Measurements from ENCODE around the gene SNAI3. TPM values are rescaled to one million over a fixed set of nuclear protein-coding genes. Genes with fewer than 3 reads are reported as not detected.

Gene SNAI3
- total RNA-seq, 1 experiment from 2014 or later: 2.2 TPM

GRCh38 chr16:88652762-88653063 is 33.6 kb downstream of the SNAI3 start:
- Histone ChIP-seq H3K36me3 (ENCODE audit: control insufficient read depth in 1 of 2, insufficient read depth in 2 of 2, low read length in 2 of 2) (peaks cover 6 to 10% of the 10 kb centered on the region in 2 experiments; a peak in 1 of 4 replicates), H3K4me1 (ENCODE audit: control insufficient read depth in 1 of 2, insufficient read depth in 2 of 2, low read length in 2 of 2) (peaks cover 16 to 26% of the 10 kb centered on the region in 2 experiments), H3K4me2 (ENCODE audit: low read length) (no peak overlapping the region), H3K9me3 (ENCODE audit: control insufficient read depth in 1 of 2, insufficient read depth in 1 of 2, low read depth in 1 of 2, low read length in 2 of 2) (no peaks in the 10 kb centered on the region), H3K9ac (ENCODE audit: low read length) (no peak overlapping the region), H4K20me1 (ENCODE audit: insufficient read depth) (no peaks in the 10 kb centered on the region), H2AFZ (ENCODE audit: low read depth, low read length, poor library complexity, severe bottlenecking) (no peak overlapping the region), H3K9me2 (ENCODE audit: insufficient read depth) (no peaks in the 10 kb centered on the region), H3K27ac (ENCODE audit: low read depth, low read length) (peak overlapping the region; percentile 86; the same call in 1 of the 2 replicates), H3K79me2 (ENCODE audit: insufficient read depth, low read length) (peaks cover 30% of the 10 kb centered on the region), H3K27me3 (ENCODE audit: insufficient read depth, low read length) (no peaks in the 10 kb centered on the region), H3K4me3 (replicated peaks in 1 of 2; ENCODE audit: low read depth in 1 of 2, low read length in 2 of 2) (no peak overlapping the region)
- TF ChIP-seq REST (IDR thresholded peaks at IDR 0.05; ENCODE audit: low read depth) (no peak), SIN3A (IDR thresholded peaks at IDR 0.05; ENCODE audit: low read depth) (no peak), JUND (IDR thresholded peaks at IDR 0.05) (no peak), ZFX (IDR thresholded peaks at IDR 0.05) (no peak), POLR2AphosphoS5 (IDR thresholded peaks at IDR 0.05; ENCODE audit: low read depth, low read length) (no peak), ELF1 (IDR thresholded peaks at IDR 0.05; ENCODE audit: borderline replicate concordance, low read depth) (no peak), TCF7L2 (IDR thresholded peaks at IDR 0.05; ENCODE audit: borderline replicate concordance, extremely low read depth, insufficient read depth, insufficient read length) (no peak), CEBPB (IDR thresholded peaks at IDR 0.05; ENCODE audit: low read depth) (no peak), FOSL1 (IDR thresholded peaks at IDR 0.05; ENCODE audit: low read depth) (no peak), SRF (IDR thresholded peaks at IDR 0.05; ENCODE audit: low read depth) (no peak), RAD21 (IDR thresholded peaks at IDR 0.05; ENCODE audit: low read depth) (no peak), POLR2A (IDR thresholded peaks at IDR 0.05; ENCODE audit: borderline replicate concordance, extremely low read depth, insufficient read depth, insufficient read length) (no peak), CBX3 (IDR thresholded peaks at IDR 0.05; ENCODE audit: low read depth) (no peak)
- TF ChIP-seq, protein P1, sequence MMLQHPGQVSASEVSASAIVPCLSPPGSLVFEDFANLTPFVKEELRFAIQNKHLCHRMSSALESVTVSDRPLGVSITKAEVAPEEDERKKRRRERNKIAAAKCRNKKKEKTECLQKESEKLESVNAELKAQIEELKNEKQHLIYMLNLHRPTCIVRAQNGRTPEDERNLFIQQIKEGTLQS (IDR thresholded peaks at IDR 0.05): no peak
- TF ChIP-seq, protein P2, sequence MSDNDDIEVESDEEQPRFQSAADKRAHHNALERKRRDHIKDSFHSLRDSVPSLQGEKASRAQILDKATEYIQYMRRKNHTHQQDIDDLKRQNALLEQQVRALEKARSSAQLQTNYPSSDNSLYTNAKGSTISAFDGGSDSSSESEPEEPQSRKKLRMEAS (IDR thresholded peaks at IDR 0.05): no peak
- TF ChIP-seq, protein P3, sequence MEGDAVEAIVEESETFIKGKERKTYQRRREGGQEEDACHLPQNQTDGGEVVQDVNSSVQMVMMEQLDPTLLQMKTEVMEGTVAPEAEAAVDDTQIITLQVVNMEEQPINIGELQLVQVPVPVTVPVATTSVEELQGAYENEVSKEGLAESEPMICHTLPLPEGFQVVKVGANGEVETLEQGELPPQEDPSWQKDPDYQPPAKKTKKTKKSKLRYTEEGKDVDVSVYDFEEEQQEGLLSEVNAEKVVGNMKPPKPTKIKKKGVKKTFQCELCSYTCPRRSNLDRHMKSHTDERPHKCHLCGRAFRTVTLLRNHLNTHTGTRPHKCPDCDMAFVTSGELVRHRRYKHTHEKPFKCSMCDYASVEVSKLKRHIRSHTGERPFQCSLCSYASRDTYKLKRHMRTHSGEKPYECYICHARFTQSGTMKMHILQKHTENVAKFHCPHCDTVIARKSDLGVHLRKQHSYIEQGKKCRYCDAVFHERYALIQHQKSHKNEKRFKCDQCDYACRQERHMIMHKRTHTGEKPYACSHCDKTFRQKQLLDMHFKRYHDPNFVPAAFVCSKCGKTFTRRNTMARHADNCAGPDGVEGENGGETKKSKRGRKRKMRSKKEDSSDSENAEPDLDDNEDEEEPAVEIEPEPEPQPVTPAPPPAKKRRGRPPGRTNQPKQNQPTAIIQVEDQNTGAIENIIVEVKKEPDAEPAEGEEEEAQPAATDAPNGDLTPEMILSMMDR (IDR thresholded peaks at IDR 0.05 in 2 of 3, conservative IDR thresholded peaks at IDR 0.05 in 1 of 3; ENCODE audit: borderline replicate concordance in 1 of 3, insufficient read depth in 1 of 3, low read depth in 2 of 3, low read length in 2 of 3): no peak
- RAD21 ChIA-PET (ENCODE audit: low non-redundant PET in 1 of 2, low total read pairs in 2 of 2, uncharacterized antibody in 2 of 2, unreplicated experiment in 2 of 2): no interaction called here
- POLR2A ChIA-PET: no interaction called here
- CTCF ChIA-PET: no interaction called here
- no TSS peak for BruUV-seq (replicated peaks)
- no peak for DNase-seq (ENCODE audit: low read depth, low spot score)
- intact Hi-C loops (cut with micrococcal nuclease): loop anchor here (5.0 kb wide), 1 partner anchor 200 kb away; the partner anchor contains the start of gene ZFPM1
- no peak for ATAC-seq
